Gastroesophageal sphincter (tissue), 4 donors: ENCODE results near the gene TRMT5. TPM values are rescaled to one million over a fixed set of nuclear protein-coding genes. Genes with fewer than 3 reads are reported as not detected.

Experiments
- ATAC-seq: fragments of 150-250 bp; one replicate; pipeline ENCODE4 v1.9.1; 2016; ENCODE audit warnings: mild to moderate bottlenecking, moderate library complexity
- H3K27ac ChIP-seq, 4 donors: fragments of 200-600 bp; sonication (generic) in 3 of 4; 1 replicate in 3 of 4; 2 replicates in 1 of 4; pipeline ENCODE4 v1.5.1; 2016 to 2019
- H3K27me3 ChIP-seq: fragments of 200-600 bp; sonication (generic); one replicate; pipeline ENCODE4 v1.5.1; 2019
- H3K36me3 ChIP-seq, 2 donors: fragments of 200-600 bp; sonication (generic); one replicate each; pipeline ENCODE4 v1.5.1; 2019; ENCODE audit warnings: control low read depth in 1 of 2
- H3K4me1 ChIP-seq, 3 donors: fragments of 200-600 bp; sonication (generic); 1 replicate in 2 of 3; 2 replicates in 1 of 3; pipeline ENCODE4 v1.5.1; 2016 to 2019; ENCODE audit warnings: control low read depth in 2 of 3
- H3K4me3 ChIP-seq, 2 donors: fragments of 200-600 bp; sonication (generic); one replicate each; pipeline ENCODE4 v1.5.1; 2019; ENCODE audit warnings: mild to moderate bottlenecking in 1 of 2, moderate library complexity in 1 of 2
- H3K9me3 ChIP-seq, 3 donors: fragments of 200-600 bp; sonication (generic); one replicate each; pipeline ENCODE4 v1.5.1; 2017 to 2019; ENCODE audit warnings: control low read depth in 2 of 3
- EP300 ChIP-seq: sonication (generic); formaldehyde crosslinking; IDR thresholded peaks from one replicate; pipeline ENCODE4 v1.6.1; 2017; ENCODE audit warnings: antibody characterized with exemption, mild to moderate bottlenecking
- POLR2A ChIP-seq, 2 donors: fragments of 450-650 bp; IDR thresholded peaks; one replicate each; pipeline ENCODE4 v1.6.1; 2017; ENCODE audit warnings: antibody characterized with exemption in 2 of 2, mild to moderate bottlenecking in 2 of 2, moderate library complexity in 1 of 2
- POLR2AphosphoS5 ChIP-seq: sonication (generic); formaldehyde crosslinking; IDR thresholded peaks from one replicate; pipeline ENCODE4 v1.6.1; 2017; ENCODE audit warnings: antibody characterized with exemption
- WGBS, 2 donors: methylation state at CpG; one replicate each; pipeline ENCODE4 v1.1.5; 2018; ENCODE audit warnings: low coverage in 1 of 2; 5-methylcytosine and 5-hydroxymethylcytosine counted together
- total RNA-seq, 4 donors: library from RNA; depleted of rRNA; stranded (reverse); fragments of >200 nt; gene quantifications; one replicate each; pipeline ENCODE4 v1.1.0, GENCODE V29; 2016
- TF ChIP-seq, protein P1 (sequence below), 4 experiments: fragments of 200-600 bp in 2 of 4; fragments of 450-650 bp in 2 of 4; sonication (generic) in 1 of 4; IDR thresholded peaks; one replicate each; pipeline ENCODE4 v1.5.1; 2017 to 2019; ENCODE audit warnings: antibody characterized with exemption in 4 of 4, mild to moderate bottlenecking in 2 of 4, moderate library complexity in 2 of 4

Gene TRMT5
- total RNA-seq, 4 donors from 2014 or later = 7.5 to 16.5 (median 11.6) TPM

DNA sequence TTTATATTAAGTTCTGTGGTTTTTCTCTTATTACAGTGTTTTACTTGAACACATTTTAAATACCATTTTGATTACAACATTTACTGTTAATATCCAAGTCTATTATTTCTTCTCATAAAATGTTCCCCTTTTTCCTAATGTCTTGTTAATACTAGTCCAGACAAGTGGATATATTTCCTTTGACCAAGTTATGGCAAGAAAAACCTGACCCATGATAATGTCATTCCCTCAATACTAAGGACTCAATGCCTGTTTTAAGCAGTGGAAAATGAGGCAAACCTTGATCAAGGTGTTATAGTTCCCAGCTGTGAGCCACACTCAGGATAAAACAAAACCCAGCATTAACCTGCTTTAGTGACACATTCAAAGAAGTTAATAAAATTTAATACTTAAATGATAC is 12.2 kb downstream of the TRMT5 start:
- Histone ChIP-seq H3K27me3 (no peaks in the 10 kb centered on the region), H3K4me3 (no peak overlapping the region), H3K36me3 (peaks cover 0 to 13% of the 10 kb centered on the region in 2 donors), H3K9me3 (no peaks in the 10 kb centered on the region), H3K27ac (no peak overlapping the region), H3K4me1 (no peaks in the 10 kb centered on the region)
- TF ChIP-seq POLR2A (IDR thresholded peaks at IDR 0.05) = no peak
- TF ChIP-seq, protein P1, sequence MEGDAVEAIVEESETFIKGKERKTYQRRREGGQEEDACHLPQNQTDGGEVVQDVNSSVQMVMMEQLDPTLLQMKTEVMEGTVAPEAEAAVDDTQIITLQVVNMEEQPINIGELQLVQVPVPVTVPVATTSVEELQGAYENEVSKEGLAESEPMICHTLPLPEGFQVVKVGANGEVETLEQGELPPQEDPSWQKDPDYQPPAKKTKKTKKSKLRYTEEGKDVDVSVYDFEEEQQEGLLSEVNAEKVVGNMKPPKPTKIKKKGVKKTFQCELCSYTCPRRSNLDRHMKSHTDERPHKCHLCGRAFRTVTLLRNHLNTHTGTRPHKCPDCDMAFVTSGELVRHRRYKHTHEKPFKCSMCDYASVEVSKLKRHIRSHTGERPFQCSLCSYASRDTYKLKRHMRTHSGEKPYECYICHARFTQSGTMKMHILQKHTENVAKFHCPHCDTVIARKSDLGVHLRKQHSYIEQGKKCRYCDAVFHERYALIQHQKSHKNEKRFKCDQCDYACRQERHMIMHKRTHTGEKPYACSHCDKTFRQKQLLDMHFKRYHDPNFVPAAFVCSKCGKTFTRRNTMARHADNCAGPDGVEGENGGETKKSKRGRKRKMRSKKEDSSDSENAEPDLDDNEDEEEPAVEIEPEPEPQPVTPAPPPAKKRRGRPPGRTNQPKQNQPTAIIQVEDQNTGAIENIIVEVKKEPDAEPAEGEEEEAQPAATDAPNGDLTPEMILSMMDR (IDR thresholded peaks at IDR 0.05) = no peak
- TF ChIP-seq EP300 = no peak
- no peak for ATAC-seq

DNA sequence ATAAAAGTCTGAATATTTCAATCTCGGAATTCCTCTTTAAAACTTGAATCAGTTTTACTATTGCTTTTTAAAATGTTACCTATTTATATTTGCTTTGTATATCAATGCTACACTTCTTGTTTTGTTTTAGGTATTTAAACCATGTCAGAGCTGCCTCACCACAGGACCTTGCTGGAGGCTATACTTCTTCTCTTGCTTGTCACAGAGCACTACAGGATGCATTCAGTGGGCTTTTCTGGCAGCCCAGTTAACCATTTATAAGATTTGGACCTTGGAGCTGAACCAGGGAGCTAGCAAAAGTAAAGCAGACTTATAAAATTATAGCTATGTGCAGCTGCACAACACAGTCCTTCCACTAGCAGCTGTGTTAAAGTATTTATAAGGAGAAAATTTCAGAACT is 12.8 kb downstream of the TRMT5 start:
- H3K27ac ChIP-seq = no peak overlapping the region
- H3K4me3 ChIP-seq = no peak overlapping the region
- H3K4me1 ChIP-seq = no peaks in the 10 kb centered on the region
- no peak for ATAC-seq
- H3K27me3 ChIP-seq = no peaks in the 10 kb centered on the region
- 67 to 85% methylated on average over 1 of the region's 1 CpG for WGBS, 2 donors
- TF ChIP-seq, protein P1 (IDR thresholded peaks at IDR 0.05) = no peak
- TF ChIP-seq POLR2A (IDR thresholded peaks at IDR 0.05) = no peak
- TF ChIP-seq EP300 = no peak
- no peak for TF ChIP-seq POLR2AphosphoS5
- peaks cover 0 to 7% of the 10 kb centered on the region in 2 donors for H3K36me3 ChIP-seq
- H3K9me3 ChIP-seq = no peaks in the 10 kb centered on the region

DNA sequence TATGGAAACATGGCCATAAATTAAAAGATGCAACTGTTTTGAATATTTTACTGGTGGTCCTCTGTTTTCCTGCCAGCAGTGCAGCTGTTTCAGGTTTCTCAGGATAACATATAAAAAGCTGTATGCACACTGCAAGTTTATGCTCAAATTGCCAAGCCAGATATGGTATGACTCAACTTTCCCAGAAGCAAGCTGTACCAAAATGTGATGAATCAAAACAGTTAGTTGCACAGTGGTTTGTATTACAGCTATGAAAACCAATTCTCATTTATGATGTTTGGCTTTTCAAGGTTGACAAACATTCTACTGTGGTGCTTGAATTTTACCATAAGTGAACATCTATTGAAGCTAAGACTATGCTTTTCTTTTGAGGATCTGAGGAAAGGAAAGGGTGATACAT is 15.5 kb downstream of the TRMT5 start:
- H3K9me3 ChIP-seq = no peaks in the 10 kb centered on the region
- TF ChIP-seq POLR2AphosphoS5 (peak; percentile 29), POLR2A (IDR thresholded peaks at IDR 0.05) (no peak)
- ATAC-seq = no peak

DNA sequence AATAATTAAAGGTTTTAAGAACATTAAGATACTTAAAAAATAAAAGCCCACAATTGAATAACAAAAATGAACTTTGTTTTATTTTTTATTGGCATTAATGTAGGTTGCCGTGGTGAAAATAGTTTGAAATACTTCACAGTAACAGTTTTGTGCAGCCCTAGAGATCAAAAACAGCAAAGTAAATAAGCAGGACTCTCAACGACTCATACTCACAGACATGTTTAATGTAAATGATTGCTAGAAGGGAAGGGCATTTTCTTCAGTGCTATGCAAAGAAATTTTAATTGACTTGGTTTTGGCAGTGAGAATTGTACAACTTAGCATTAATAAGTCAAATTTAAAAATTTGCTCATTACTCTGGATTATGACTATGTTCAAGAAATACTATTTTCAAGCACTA is 16.0 kb downstream of the TRMT5 start:
- Histone ChIP-seq H3K9me3 (no peaks in the 10 kb centered on the region), H3K4me1 (no peaks in the 10 kb centered on the region), H3K36me3 (no peaks in the 10 kb centered on the region), H3K4me3 (no peak overlapping the region), H3K27me3 (no peaks in the 10 kb centered on the region), H3K27ac (no peak overlapping the region)
- no peak for ATAC-seq
- TF ChIP-seq POLR2A (IDR thresholded peaks at IDR 0.05) (no peak), EP300 (no peak), POLR2AphosphoS5 (no peak)
- TF ChIP-seq, protein P1 (IDR thresholded peaks at IDR 0.05) = no peak
- 52 to 63% methylated on average over 2 of the region's 2 CpGs for WGBS, 2 donors

More for the DNA sequence above, 15.5 kb downstream of the TRMT5 start:
- H3K27me3 ChIP-seq = no peaks in the 10 kb centered on the region
- H3K4me1 ChIP-seq = no peaks in the 10 kb centered on the region
- H3K36me3 ChIP-seq = no peaks in the 10 kb centered on the region
- no peak overlapping the region for H3K27ac ChIP-seq
- H3K4me3 ChIP-seq = no peak overlapping the region

DNA sequence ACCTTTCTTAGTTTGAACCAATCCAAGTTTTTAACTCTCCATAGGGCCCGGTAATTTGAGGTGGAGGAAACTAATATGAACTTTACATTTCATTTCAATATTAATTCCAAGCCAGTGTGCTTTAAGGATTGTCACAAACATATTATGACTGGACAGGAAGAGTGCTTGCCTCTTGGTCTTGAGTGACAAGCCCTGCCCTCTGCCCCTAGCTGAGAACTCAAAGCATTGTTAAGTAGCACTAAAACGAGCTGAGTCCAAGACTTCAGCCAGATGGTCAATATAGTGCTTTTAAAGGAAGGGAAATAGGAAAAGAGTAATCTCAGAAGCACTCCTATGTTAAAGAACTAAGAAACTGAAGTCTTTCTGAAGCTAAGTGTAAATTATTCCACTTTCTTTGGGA is 17.1 kb downstream of the TRMT5 start:
- H3K4me3 ChIP-seq = no peak overlapping the region
- peaks cover 0 to 6% (median 0%) of the 10 kb centered on the region in 3 donors for H3K9me3 ChIP-seq
- ATAC-seq = no peak
- H3K36me3 ChIP-seq = peaks cover 0 to 6% of the 10 kb centered on the region in 2 donors
- TF ChIP-seq EP300 = no peak
- TF ChIP-seq POLR2A (IDR thresholded peaks at IDR 0.05) = no peak
- TF ChIP-seq, protein P1 (IDR thresholded peaks at IDR 0.05) = no peak
- no peak for TF ChIP-seq POLR2AphosphoS5
- H3K27ac ChIP-seq = no peak overlapping the region
- WGBS, 2 donors = 65 to 100% methylated on average over 1 to 2 of the region's 2 CpGs
- no peaks in the 10 kb centered on the region for H3K27me3 ChIP-seq
- no peaks in the 10 kb centered on the region for H3K4me1 ChIP-seq

DNA sequence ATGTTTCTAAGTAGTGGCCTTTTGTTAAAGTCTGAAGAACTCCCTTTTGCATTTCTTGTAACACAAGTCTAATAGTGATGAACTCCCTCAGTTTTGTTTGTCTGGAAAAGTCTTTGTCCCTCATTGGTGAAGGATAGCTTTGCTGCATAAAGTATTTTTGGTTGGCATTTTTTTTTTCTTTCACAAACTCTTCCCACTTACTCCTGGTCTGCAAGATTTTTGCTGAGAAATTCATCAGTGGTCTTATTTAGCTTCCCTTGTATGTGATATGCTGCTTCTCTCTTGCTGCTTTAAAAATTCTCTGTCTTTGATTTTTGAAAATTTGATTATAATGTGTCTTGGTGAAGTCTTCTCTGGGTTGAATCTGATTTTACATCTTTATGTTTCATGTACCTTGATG is 22.7 kb downstream of the TRMT5 start:
- H3K27ac ChIP-seq = no peak overlapping the region
- H3K4me3 ChIP-seq = no peak overlapping the region
- no peaks in the 10 kb centered on the region for H3K27me3 ChIP-seq
- TF ChIP-seq POLR2A (IDR thresholded peaks at IDR 0.05) (no peak), POLR2AphosphoS5 (no peak), EP300 (no peak)
- TF ChIP-seq, protein P1 (IDR thresholded peaks at IDR 0.05) = no peak
- H3K9me3 ChIP-seq = peaks cover 0 to 46% (median 3%) of the 10 kb centered on the region in 3 donors
- no peak for ATAC-seq
- no peaks in the 10 kb centered on the region for H3K4me1 ChIP-seq
- H3K36me3 ChIP-seq = peaks cover 0 to 13% of the 10 kb centered on the region in 2 donors
